GM19043 (cell line): Measurements from ENCODE around the gene ZNF85.
"Not testable (repeated sequence)": the region's sequence is repeated elsewhere in the genome, so short reads cannot be mapped to it uniquely, and the experiment has no call there.

ENCODE experiments used
- ATAC-seq: cut with Tn5 transposase; IDR thresholded peaks from one replicate; pipeline ENCODE4 v1.9.1; 2021; ENCODE audit warnings: low read depth; ENCODE audit not compliant: unreplicated experiment

The ZNF85 gene

DNA sequence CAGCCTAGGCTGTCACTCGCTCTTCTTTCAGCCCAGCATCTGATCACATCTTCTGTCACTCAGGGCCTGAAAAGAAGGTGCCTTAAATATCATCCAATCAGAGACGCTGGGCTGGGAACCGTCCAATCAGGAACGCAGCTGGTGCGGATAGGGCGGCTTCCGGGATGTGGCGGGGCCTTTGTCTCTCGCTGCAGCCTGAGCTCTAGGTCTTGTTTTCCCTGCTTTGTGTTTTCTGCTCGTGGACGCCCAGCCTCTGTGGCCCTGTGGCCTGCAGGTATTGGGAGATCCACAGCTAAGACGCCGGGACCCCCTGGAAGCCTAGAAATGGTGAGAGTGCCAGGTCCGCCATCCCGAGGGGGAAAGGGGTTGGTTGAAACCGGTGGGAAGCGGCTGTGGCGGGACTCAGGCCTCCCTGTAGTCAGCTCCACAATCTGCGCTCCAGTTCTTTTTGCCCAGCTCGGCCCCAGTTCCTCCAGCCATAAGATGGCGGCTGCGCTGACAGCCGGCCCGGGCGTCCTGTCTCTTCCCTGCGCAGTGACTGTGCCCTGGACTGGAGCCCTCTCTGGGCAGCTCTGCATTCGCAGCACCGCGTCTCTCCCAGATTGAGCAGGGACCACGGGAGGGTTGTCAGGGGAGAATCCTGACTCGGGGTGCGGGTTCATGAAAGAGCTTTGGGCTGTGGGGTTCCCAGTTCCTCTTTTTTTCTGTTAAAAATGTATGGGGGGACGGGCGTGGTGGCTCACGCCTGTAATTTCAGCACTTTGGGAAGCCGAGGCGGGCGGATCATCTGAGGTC lies at the start of gene ZNF85:
Gene ZNF85, plus strand, starts transcription at position 175 of the 795 bp plus-strand sequence. Its CDS starts 150 bp downstream, at position 325.
- ATAC-seq, result peak; percentile 90

DNA sequence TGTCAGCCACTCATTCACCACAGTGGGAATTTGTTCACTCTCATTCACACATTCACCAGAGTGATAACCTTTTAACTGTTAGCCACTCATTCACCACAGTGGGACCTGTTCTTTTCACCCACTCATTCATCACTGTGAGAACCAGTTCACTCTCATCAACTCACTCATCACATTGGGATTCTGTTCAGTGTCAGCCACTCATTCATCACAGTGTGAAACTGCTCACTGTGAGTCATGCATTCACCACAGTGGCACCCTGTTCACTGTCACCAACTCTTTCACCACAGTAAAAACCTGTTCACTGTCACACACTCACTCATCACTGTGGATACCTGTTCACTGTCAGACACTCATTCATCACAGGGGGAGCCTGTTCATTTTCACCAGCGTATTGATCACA lies 43.5 kb upstream of the ZNF85 start:
- ATAC-seq, result no peak

GRCh38 chr19:20912973-20913372 lies 10.1 kb upstream of the ZNF85 start:
- no peak for ATAC-seq

DNA sequence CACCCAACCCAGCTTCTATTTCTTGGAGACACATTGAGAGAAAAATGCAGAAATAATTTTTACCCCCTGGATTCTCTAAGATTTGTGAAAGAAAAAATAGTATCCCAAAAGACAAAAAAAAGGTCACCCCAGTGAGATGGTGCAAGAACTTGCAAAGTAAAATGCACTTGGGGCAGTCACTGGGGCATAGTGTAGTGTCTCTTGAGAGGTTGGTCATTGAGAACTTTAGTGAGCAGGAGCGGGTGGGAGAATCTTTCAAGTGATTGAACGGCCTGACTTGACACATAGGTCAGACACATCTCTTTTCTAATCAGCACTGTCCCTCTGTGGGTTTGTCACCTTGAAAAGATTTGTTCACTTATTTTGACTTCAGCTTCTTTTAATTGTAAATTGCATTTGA lies 2.4 kb downstream of the ZNF85 start:
- no peak for ATAC-seq

DNA sequence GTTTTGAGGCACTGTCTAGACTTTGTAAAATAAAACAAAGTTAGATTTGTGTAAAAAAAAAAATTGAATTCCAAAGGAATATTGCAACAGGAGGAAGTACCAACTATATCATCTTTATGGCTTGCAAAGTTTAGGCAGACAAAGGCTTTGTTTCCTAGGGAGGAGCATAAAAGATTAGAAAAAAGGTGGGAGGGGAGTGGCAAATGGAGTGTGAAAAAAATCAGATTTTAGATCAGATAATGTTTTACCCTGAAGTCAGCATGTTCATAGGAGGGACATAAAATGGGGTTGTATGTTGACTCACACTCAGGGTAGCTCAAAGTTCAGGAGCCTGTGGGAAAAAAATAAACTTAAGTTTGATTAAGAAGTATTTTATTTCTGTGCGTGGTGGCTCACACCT lies 3.7 kb downstream of the ZNF85 start:
- ATAC-seq, result no peak

GRCh38 chr19:20928371-20928770 lies 5.3 kb downstream of the ZNF85 start:
- ATAC-seq, result no peak

- ATAC-seq, result not testable (repeated sequence)
Observed at GRCh38 chr19:20936322-20936947, 13.4 kb downstream of the ZNF85 start.

DNA sequence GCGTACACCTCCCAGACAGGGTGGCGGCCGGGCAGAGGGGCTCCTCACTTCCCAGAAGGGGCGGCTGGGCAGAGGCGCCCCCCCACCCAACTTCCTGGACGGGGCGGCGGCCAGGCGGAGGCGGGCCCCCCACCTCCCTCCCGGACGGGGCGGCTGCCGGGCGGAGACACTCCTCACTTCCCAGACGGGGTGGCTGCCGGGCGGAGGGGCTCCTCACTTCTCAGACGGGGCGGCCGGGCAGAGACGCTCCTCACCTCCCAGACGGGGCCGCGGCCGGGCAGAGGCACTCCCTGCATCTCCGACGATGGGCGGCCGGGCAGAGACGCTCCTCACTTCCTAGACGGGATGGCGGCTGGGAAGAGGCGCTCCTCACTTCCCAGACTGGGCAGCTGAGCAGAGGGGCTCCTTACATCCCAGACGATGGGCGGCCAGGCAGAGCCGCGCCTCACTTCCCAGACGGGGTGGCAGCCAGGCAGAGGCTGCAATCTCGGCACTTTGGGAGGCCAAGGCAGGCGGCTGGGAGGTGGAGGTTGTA lies 29.6 kb downstream of the ZNF85 start:
- not testable (repeated sequence) for ATAC-seq

DNA sequence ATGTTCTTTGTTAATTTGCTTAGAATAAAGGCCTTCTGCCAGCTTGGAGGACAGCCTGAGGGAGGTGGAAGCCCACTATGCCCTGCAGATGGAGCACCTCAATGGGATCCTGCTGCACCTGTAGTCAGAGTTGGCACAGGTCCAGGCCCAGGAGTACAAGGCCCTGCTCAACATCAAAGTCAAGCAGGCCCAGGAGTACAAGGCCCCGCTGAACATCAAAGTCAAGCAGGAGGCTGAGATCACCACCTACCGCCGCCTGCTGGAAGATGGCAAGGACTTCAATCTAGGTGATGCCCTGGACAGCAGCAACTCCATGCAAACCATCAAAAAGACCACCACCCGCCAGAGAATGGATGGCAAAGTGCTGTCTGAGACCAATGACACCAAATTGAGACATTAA lies 41.7 kb downstream of the ZNF85 start:
- no peak for ATAC-seq

- ATAC-seq, result no peak
Observed at GRCh38 chr19:20968092-20968491, 45.0 kb downstream of the ZNF85 start.

DNA sequence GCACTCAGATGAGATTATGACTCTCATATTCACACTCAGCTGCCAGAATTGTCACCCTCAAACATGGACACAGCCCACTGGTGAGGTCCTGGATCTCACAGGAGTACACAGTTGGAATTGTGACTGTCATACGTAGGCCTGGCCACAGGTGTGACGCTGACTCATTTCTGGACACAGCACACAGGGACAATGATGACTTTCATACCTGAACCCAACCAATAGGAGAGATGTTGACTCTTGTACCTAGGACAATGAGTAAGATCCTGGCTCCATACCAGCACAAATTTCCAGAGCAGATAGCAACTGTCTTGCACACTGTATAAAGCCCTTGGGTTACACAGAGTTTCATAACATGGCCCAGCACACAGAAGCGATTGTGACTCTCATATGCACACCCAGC lies 46.4 kb downstream of the ZNF85 start:
- ATAC-seq, result no peak

DNA sequence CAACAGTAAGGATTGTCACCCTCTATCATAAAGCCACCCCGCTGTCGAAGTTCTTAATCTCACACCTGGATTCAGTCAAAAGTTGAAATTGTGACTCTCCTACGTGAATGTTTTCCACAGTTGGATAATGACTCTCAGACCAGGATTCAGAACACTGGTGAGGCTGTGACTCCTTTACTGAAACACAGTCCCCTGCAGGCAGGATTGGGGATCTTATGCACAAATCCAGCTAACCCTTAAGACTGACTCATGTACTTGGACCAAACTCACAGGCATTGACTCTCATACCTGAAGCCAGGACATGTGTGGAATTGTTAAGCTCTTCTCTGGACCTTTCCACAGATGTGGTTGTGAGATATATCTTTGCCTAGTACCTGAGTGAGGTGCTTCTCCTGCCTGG lies 46.8 kb downstream of the ZNF85 start:
- no peak for ATAC-seq

GRCh38 chr19:20992788-20993187 lies 69.7 kb downstream of the ZNF85 start:
- ATAC-seq, result not testable (repeated sequence)

GRCh38 chr19:20999731-21000352 lies 76.8 kb downstream of the ZNF85 start:
- peak; percentile 98 for ATAC-seq
